Kidney glomerular epithelial cell (primary cell): ENCODE data around the gene CAD.

Experiments used
- DNase-seq: peaks from one replicate; lab custom pipeline; 2025; lab: John Stamatoyannopoulos, UW

CAD gene

DNA sequence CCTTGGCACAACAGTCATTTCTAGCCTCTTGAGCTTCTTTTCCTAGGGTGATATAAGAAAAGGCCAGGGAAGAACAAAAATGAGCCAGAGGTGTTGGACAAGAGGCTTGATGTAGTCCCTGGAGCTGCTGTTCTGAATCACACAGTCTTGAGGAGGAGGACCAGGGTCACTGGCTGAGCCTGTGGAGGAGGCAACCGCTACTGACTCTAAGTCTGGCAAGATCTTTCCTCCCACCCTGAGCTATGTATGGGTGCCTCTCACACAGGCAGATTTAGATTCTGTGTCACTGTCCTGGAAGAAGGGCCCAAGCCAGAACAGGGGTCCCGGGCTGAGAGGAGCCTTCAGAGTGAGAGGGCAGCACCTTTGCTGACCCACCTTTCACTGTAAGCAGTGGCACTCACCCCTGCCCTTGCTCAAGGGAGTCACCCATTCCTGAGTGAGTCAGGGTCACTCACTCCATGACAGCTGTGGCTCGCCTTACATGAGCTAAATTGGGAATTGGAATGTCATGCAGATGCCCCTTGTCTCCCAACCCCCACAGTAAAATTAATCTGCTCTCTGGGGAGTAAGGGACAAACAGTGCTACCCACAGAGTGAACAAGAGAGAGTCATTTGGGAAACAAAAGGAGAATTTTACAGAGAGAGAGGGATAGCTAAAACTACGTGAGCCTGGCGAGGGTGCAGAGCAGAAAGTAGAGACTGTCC lies 64.8 kb downstream of the CAD start, which contains the start of gene TRIM54:
Gene TRIM54, plus strand, starts transcription at position 575 of the 705 bp plus-strand sequence. CDS start 303 bp downstream, outside the sequence.
- peak; percentile 17 for DNase-seq

- DNase-seq: no peak
Measured at GRCh38 chr2:27282892-27283291, 65.7 kb downstream of the CAD start.

DNA sequence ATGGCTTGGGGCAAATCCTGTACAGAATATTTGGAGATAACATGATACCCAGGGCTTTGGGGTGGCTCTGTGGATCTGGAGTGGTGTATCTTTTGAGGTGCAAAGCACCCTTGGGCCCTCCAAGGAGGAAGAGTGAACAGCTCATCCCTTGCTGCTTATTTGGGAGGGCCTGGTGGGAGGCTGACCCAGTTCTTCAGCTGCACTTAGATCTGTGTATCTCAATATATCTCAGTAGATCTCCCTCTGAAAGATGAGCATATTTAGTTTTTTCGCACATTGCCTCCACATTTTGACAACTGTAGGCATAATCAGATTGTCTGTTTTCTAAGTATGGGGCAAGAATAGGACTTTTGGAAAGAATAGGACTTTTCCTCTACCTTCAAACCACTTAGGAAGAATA lies 67.8 kb downstream of the CAD start:
- no peak for DNase-seq

GRCh38 chr2:27285481-27285880 lies 68.3 kb downstream of the CAD start:
- no peak for DNase-seq

DNA sequence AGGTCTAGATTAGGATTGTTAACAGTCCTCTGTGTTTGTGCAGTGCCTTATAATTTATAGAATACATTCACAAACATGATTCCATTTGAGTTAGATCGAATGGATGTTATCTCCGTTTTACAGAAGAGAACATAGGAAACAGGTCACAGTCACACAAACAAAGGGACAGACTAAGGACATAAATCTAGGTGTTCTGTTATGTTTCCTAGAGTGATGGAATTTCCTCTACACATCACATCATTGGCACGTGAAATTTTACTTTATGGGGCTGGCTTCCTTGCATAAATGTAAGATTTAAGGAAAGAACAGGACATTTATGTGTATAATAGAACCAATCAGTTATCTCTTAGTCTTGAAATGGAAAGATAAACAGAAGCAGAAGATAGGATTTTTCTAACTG lies 71.4 kb downstream of the CAD start:
- no peak for DNase-seq

- DNase-seq: no peak
Measured at GRCh38 chr2:27290549-27290948, 73.4 kb downstream of the CAD start.

GRCh38 chr2:27291865-27292264 lies 74.7 kb downstream of the CAD start:
- no peak for DNase-seq
